GM06990 (cell line): ENCODE results near the gene RAP1GAP.

Experiments
- DNase-seq: peaks from one replicate; pipeline ENCODE4 v3.0.0-alpha.2; 2011; ENCODE audit not compliant: insufficient read length; ENCODE audit errors: extremely low read depth
- H3K27me3 ChIP-seq: replicated peaks from 2 replicates; pipeline ENCODE4 v1.6.0; 2011; ENCODE audit warnings: low read length; ENCODE audit not compliant: control insufficient read depth, insufficient read depth
- H3K36me3 ChIP-seq: 2 replicates; pipeline ENCODE4 v1.5.1; 2011; ENCODE audit warnings: low read length; ENCODE audit not compliant: control insufficient read depth, insufficient read depth
- H3K4me3 ChIP-seq: replicated peaks from 2 replicates; pipeline ENCODE4 v1.5.1; 2011; ENCODE audit warnings: low read depth, mild to moderate bottlenecking, control low read depth, low read length
- CTCF ChIP-seq: IDR thresholded peaks from 2 replicates; pipeline ENCODE4 v1.5.1; 2011; ENCODE audit warnings: low read length, control low read depth, mild to moderate bottlenecking, inconsistent platforms; ENCODE audit not compliant: insufficient read depth, poor library complexity, severe bottlenecking

Gene RAP1GAP

GRCh38 chr1:21629971-21630370, 39.2 kb downstream of the RAP1GAP start:
- TF ChIP-seq CTCF, result no peak
- Histone ChIP-seq H3K27me3 (no peaks in the 10 kb centered on the region; the same call in 1 of the 2 replicates), H3K4me3 (no peak overlapping the region), H3K36me3 (no peaks in the 10 kb centered on the region)
- DNase-seq, result no peak

- no peak for TF ChIP-seq CTCF
- no peaks in the 10 kb centered on the region; the same call in none of the 2 replicates for H3K27me3 ChIP-seq
- DNase-seq, result no peak
- H3K4me3 ChIP-seq, result no peak overlapping the region
- H3K36me3 ChIP-seq, result no peaks in the 10 kb centered on the region
Measured at GRCh38 chr1:21628798-21629393, 40.3 kb downstream of the RAP1GAP start.

- no peak overlapping the region for H3K4me3 ChIP-seq
- DNase-seq, result no peak
- H3K27me3 ChIP-seq, result no peaks in the 10 kb centered on the region; the same call in none of the 2 replicates
- H3K36me3 ChIP-seq, result no peaks in the 10 kb centered on the region
- TF ChIP-seq CTCF, result no peak
Measured at GRCh38 chr1:21626921-21627339, 42.2 kb downstream of the RAP1GAP start.

- no peaks in the 10 kb centered on the region; the same call in 1 of the 2 replicates for H3K27me3 ChIP-seq
- TF ChIP-seq CTCF, result no peak
- no peak for DNase-seq
- no peaks in the 10 kb centered on the region for H3K36me3 ChIP-seq
- no peak overlapping the region for H3K4me3 ChIP-seq
Measured at GRCh38 chr1:21625390-21626190, 43.6 kb downstream of the RAP1GAP start.

- no peak for TF ChIP-seq CTCF
- no peaks in the 10 kb centered on the region for H3K36me3 ChIP-seq
- H3K27me3 ChIP-seq, result no peaks in the 10 kb centered on the region; the same call in 1 of the 2 replicates
- no peak overlapping the region for H3K4me3 ChIP-seq
- DNase-seq, result no peak
Measured at GRCh38 chr1:21624571-21625389, 44.4 kb downstream of the RAP1GAP start.
